Measurements from ENCODE around the gene ZNF331.
A peak's percentile ranks its signal among the peaks of the same experiment; 100 is the strongest.
"Not testable (repeated sequence)": the region's sequence is repeated elsewhere in the genome, so short reads cannot be mapped to it uniquely, and the experiment has no call there.

ZNF331 gene
- total RNA-seq, result 40.4 to 59.0 reads per million in 2 experiments

- DNase-seq (ENCODE audit: low read depth), result peak; percentile 90
Observed at GRCh38 chr19:53537521-53538377, at the start of gene ZNF331. ZNF331 (plus strand) TSS chr19:53538145; CDS start chr19:53569377, 31,232 bp downstream.

- no peak for DNase-seq (ENCODE audit: low read depth)
Observed at GRCh38 chr19:53492153-53492552, 45.8 kb upstream of the ZNF331 start.

DNA sequence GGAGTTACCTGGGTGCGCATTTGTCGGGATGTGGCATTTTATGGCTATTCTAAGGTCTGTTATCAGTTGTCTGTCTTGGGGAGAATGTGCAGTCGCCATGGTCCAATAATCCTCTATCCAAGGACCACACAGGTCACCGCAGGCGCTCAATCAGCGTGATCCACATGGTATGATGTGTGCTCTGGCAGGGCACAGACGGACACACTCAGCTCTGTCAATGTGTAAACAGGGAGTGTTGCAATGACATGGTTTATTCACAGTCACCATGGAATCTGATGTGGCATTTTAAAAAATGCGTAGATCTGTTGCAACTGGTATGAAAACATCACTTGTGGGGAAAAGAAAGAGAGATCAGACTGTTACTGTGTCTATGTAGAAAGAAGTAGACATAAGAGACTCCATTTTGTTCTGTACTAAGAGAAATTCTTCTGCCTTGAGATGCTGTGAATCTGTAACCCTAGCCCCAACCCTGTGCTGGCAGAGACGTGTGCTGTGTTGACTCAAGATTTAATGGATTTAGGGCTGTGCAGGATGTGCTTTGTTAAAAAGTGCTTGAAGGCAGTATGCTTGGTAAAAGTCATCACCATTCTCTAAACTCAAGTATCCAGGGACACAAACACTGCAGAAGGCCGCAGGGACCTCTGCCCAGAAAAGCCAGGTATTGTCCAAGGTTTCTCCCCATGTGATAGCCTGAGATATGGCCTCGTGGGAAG, 40.5 kb upstream of the ZNF331 start:
- DNase-seq (ENCODE audit: low read depth), result not testable (repeated sequence)

GRCh38 chr19:53498024-53498395, 39.9 kb upstream of the ZNF331 start:
- DNase-seq (ENCODE audit: low read depth), result not testable (repeated sequence)

DNA sequence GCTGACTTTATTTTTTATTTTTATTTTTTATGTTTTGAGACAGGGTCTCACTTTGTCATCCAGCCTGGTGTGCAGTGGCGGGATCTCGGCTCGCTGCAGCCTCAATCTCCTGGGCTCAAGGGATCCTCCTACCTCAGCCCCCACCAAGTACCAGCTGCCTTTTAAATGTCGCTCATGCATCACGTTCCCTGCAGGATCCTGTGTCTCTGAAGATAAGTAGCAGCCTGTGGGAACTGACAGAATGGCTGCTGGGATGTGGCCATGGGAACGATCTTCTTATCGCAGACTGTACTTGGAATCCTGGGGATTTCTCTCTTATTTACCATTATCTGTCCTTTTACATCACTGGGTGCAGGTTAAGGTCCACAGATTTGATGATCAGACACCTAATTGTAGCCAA, 34.8 kb upstream of the ZNF331 start:
- not testable (repeated sequence) for DNase-seq (ENCODE audit: low read depth)

GRCh38 chr19:53503671-53504364, 34.1 kb upstream of the ZNF331 start:
- not testable (repeated sequence) for DNase-seq (ENCODE audit: low read depth)

DNA sequence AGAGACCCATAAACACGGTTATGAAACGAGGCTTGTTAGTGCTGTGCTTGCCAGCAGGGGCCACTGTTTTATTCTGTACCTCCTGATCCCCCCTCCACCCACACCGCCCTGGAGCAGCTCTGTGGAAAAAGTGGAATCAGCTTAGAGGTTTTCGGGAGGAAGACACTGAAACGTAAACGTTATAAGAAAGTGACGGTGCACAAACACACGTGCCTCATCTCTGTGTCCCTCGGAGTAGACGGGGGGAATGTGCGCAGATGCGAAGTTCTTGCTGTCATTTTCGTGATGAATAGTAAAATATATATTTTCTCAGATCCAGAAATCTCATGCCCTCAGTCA, 33.6 kb upstream of the ZNF331 start:
- not testable (repeated sequence) for DNase-seq (ENCODE audit: low read depth)

DNA sequence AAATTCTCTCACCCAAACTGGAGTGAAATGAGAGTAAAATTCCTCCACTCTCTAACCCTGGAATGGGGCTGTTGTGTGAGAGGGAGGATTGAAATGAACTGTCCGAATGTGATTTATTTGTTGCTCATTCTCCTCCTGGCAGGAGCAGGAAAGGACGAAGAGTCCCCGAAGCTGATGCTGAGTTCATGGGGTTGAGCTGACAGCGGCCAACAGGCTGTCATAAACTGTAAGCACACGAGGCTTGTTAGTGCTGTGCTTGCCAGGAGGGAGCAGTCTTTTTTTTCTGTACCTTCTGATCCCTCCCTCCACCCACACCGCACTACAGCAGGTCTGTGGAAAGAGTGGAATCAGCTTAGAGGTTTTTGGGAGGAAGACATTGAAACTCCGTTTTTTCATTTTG, 33.1 kb upstream of the ZNF331 start:
- DNase-seq (ENCODE audit: low read depth), result no peak

- no peak for DNase-seq (ENCODE audit: low read depth)
Observed at GRCh38 chr19:53506728-53507127, 31.2 kb upstream of the ZNF331 start.

DNA sequence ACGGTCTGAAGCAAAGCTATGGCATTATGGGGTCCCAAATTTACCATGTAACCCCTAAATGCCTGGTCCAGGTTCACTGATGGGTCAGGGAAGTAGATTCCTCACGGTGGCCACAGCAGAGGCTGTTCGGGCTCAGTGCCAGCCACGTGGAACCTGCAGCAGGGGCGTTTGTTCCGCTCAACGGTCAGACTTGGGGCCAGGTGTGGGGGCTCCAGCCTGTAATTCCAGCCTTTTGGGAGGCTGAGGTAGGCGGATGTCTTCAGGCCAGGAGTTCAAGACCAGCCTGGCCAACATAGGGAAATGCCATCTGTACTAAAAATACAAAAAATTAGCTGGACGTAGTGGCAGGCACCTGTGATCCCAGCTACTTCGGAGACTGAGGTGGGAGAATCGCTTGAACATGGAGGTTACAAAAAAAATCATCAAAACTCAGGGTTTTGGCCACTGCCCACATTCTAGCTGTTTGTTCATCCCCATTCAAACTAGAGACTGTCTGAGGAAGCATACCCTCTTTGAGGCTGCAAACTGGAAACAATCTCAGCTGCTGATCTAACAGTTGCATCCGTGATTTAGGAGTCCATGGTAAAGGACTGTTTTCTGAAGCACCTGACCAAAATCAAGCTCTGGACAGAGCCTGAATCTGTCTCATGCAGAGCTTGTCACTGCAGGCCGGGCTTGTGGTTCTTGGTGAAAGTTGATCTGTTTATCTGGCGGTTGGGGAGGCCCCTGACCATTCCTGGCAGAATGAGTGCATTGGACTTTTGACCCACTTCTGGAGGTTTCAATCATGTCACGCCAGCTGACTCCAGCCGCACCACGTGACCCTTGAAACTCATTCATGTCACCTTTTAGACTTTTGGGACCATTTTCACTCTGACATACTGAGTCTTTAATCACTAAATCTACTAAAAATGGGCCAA, 30.2 kb upstream of the ZNF331 start:
- DNase-seq (ENCODE audit: low read depth), result no peak

- no peak for DNase-seq (ENCODE audit: low read depth)
Observed at GRCh38 chr19:53509443-53509842, 28.5 kb upstream of the ZNF331 start.

GRCh38 chr19:53509845-53510244, 28.1 kb upstream of the ZNF331 start:
- DNase-seq (ENCODE audit: low read depth), result no peak

DNA sequence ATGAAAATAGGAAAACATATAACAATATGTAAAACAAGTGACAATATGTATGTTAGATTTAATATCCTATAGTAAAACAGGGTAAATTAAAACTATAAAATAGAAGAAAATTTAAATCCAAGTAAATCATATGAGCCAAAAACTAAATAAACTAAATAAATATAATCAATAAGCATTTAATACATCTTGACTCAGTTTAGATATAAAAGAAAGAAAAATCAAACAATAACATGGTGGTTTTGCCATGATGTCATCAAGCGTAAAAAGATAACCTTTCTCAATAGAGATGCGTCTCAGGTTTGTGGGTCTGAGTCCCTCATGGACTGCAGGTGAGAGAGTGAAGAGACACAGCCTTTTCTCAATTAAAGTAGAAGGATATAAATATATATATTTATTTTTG, 26.6 kb upstream of the ZNF331 start:
- DNase-seq (ENCODE audit: low read depth), result no peak

GRCh38 chr19:53511933-53512374, 26.0 kb upstream of the ZNF331 start:
- DNase-seq (ENCODE audit: low read depth), result peak; percentile 19

GRCh38 chr19:53515047-53515446, 22.9 kb upstream of the ZNF331 start:
- not testable (repeated sequence) for DNase-seq (ENCODE audit: low read depth)

- DNase-seq (ENCODE audit: low read depth), result no peak
Observed at GRCh38 chr19:53517114-53517741, 20.7 kb upstream of the ZNF331 start.

DNA sequence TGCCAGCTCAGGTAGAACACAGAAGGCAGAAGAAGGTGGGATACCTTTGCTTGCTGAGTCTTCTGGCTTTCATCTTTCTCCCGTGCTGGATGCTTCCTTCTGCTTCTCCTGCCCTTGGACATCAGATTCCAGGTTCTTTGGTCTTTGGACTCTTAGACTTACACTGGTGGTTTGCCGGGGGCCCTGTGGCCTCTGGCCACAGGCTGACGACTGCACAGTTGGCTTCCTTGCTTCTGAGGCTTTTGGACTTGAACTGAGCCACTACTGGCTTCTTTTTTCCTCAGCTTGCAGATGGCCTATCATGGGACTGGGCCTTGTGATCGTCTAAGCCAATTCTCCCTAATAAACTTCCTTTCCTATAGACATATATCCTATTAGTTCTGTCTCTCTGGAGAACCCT, 19.8 kb upstream of the ZNF331 start:
- DNase-seq (ENCODE audit: low read depth), result no peak

GRCh38 chr19:53518716-53519115, 19.2 kb upstream of the ZNF331 start:
- no peak for DNase-seq (ENCODE audit: low read depth)

GRCh38 chr19:53519446-53519845, 18.5 kb upstream of the ZNF331 start:
- no peak for DNase-seq (ENCODE audit: low read depth)

- DNase-seq (ENCODE audit: low read depth), result no peak
Observed at GRCh38 chr19:53520163-53520546, 17.8 kb upstream of the ZNF331 start.
